CD4-positive, alpha-beta T cell treated with Interleukin-10 for 1 hour (primary cell): ENCODE measurements around the gene ZDHHC14.
"Not testable (repeated sequence)": the region's sequence is repeated elsewhere in the genome, so short reads cannot be mapped to it uniquely, and the experiment has no call there.

Experiments used
- DNase-seq: peaks from one replicate; pipeline ENCODE4 v3.0.0-alpha.2; 2020

ZDHHC14 gene

GRCh38 chr6:157380779-157381561, at the start of gene ZDHHC14:
TSS of gene ZDHHC14 (plus strand) at chr6:157381190.
- DNase-seq: peak; percentile 88

- DNase-seq: no peak
Measured at GRCh38 chr6:157332813-157333212, 48.2 kb upstream of the ZDHHC14 start.

GRCh38 chr6:157333537-157333936, 47.5 kb upstream of the ZDHHC14 start:
- no peak for DNase-seq

- no peak for DNase-seq
Measured at GRCh38 chr6:157333956-157334355, 47.0 kb upstream of the ZDHHC14 start.

- no peak for DNase-seq
Measured at GRCh38 chr6:157335829-157336228, 45.2 kb upstream of the ZDHHC14 start.

GRCh38 chr6:157337276-157337675, 43.7 kb upstream of the ZDHHC14 start:
- DNase-seq: not testable (repeated sequence)

GRCh38 chr6:157337751-157338150, 43.2 kb upstream of the ZDHHC14 start:
- no peak for DNase-seq

GRCh38 chr6:157339432-157339831, 41.6 kb upstream of the ZDHHC14 start:
- no peak for DNase-seq

- DNase-seq: no peak
Measured at GRCh38 chr6:157343732-157344131, 37.3 kb upstream of the ZDHHC14 start.

GRCh38 chr6:157346373-157346772, 34.6 kb upstream of the ZDHHC14 start:
- DNase-seq: no peak

- DNase-seq: no peak
Measured at GRCh38 chr6:157358287-157358686, 22.7 kb upstream of the ZDHHC14 start.

- DNase-seq: no peak
Measured at GRCh38 chr6:157361886-157362285, 19.1 kb upstream of the ZDHHC14 start.

- DNase-seq: no peak
Measured at GRCh38 chr6:157364705-157365104, 16.3 kb upstream of the ZDHHC14 start.

GRCh38 chr6:157366648-157367047, 14.3 kb upstream of the ZDHHC14 start:
- DNase-seq: no peak

- DNase-seq: no peak
Measured at GRCh38 chr6:157368359-157369049, 12.5 kb upstream of the ZDHHC14 start.

- DNase-seq: no peak
Measured at GRCh38 chr6:157370755-157371154, 10.2 kb upstream of the ZDHHC14 start.

- no peak for DNase-seq
Measured at GRCh38 chr6:157372501-157373280, 8.3 kb upstream of the ZDHHC14 start.

GRCh38 chr6:157374889-157375443, 6.0 kb upstream of the ZDHHC14 start:
- no peak for DNase-seq

GRCh38 chr6:157376241-157376640, 4.7 kb upstream of the ZDHHC14 start:
- no peak for DNase-seq

GRCh38 chr6:157376706-157377230, 4.2 kb upstream of the ZDHHC14 start:
- DNase-seq: no peak

GRCh38 chr6:157379656-157380457, 1.1 kb upstream of the ZDHHC14 start:
- DNase-seq: peak; percentile 93

GRCh38 chr6:157380458-157380778, 572 bp upstream of the ZDHHC14 start:
- DNase-seq: no peak
